ENCODE data around the gene CCDC88C. TPM values are rescaled to one million over a fixed set of nuclear protein-coding genes. Genes with fewer than 3 reads are reported as not detected.

CCDC88C gene
- total and polyA plus RNA-seq, 2 donors (not counting 3 experiments of a cell fraction or from before 2014, with no cell fraction given), result 11.4 to 52.1 TPM

DNA sequence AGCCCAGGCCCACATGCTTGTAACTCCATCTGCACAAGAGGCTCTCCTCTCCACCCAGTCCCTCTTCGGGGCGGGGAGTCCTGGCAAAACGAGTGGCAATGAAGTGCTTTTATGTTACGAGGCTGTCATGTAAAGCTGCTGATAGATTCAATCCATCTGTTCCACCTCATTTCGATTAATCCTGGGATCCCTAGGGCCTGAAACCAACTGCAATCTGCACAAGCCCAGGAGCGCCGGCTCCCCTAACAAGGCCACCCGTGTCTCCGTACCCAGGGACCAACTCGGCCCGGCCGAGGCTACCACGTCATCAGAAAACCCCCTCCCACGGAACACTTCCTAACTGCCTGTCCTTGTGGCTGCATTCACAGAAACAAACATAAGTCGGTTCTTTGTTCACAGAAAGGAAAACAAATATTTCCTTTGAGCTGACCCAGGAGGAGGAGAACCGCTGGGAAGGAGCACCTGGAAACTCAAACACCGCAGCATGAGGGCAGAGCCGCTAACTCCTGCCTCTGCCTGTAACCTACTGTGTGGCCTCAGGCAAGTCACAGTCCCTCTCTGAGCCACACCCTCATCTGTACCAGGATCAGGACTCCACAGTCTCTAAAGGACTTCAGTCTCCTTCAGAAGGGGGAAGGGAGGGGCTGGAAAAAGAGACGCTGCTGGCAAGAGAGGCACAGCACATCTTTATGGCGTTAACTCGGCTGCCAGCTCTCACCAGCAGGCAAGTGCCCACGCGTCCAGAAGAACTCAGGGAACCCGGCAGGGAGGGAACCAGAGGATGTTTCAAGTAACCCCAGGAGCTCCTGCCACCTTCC is 47.8 kb downstream of the CCDC88C start:
- TF ChIP-seq GATA2 (IDR thresholded peaks at IDR 0.05; ENCODE audit: insufficient read depth, insufficient read length, low read depth, low read length) (no peak), EZH2 (IDR thresholded peaks at IDR 0.05; ENCODE audit: borderline replicate concordance, low read depth, low read length, severe bottlenecking) (no peak), POLR2AphosphoS5 (IDR thresholded peaks at IDR 0.05; ENCODE audit: insufficient read depth, low read depth, low read length) (no peak), MYC (IDR thresholded peaks at IDR 0.05; ENCODE audit: low read depth, low read length) (no peak)
- TF ChIP-seq, protein P1, sequence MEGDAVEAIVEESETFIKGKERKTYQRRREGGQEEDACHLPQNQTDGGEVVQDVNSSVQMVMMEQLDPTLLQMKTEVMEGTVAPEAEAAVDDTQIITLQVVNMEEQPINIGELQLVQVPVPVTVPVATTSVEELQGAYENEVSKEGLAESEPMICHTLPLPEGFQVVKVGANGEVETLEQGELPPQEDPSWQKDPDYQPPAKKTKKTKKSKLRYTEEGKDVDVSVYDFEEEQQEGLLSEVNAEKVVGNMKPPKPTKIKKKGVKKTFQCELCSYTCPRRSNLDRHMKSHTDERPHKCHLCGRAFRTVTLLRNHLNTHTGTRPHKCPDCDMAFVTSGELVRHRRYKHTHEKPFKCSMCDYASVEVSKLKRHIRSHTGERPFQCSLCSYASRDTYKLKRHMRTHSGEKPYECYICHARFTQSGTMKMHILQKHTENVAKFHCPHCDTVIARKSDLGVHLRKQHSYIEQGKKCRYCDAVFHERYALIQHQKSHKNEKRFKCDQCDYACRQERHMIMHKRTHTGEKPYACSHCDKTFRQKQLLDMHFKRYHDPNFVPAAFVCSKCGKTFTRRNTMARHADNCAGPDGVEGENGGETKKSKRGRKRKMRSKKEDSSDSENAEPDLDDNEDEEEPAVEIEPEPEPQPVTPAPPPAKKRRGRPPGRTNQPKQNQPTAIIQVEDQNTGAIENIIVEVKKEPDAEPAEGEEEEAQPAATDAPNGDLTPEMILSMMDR (IDR thresholded peaks at IDR 0.05; ENCODE audit: extremely low read depth in 1 of 2, insufficient read depth in 1 of 2, low read depth in 1 of 2, low read length in 2 of 2), result no peak
- POLR2A ChIA-PET, result no interaction called here
- Histone ChIP-seq H3K9me3 (replicated peaks; ENCODE audit: control insufficient read depth, insufficient read depth, low read length) (no peaks in the 10 kb centered on the region), H3K4me3 (replicated peaks in 1 of 3; ENCODE audit: insufficient read depth in 1 of 3, low read depth in 1 of 3, low read length in 3 of 3) (no peak overlapping the region), H3K4me2 (ENCODE audit: insufficient read depth, low read length) (peak overlapping the region; percentile 16), H3K79me2 (ENCODE audit: control insufficient read depth, insufficient read depth, low read length) (peaks cover 3% of the 10 kb centered on the region), H4K20me1 (replicated peaks; ENCODE audit: control insufficient read depth, extremely low read depth, insufficient read depth, low read length) (no peaks in the 10 kb centered on the region), H3K9ac (replicated peaks; ENCODE audit: extremely low read depth, insufficient read depth, low read length) (no peak overlapping the region), H3K4me1 (ENCODE audit: control insufficient read depth, extremely low read depth, insufficient read depth, low read length) (peaks cover 42% of the 10 kb centered on the region), H3K9me1 (replicated peaks; ENCODE audit: control insufficient read depth, extremely low read depth, insufficient read depth, low read length) (no peaks in the 10 kb centered on the region), H3K27ac (ENCODE audit: insufficient read depth, low read depth, low read length) (peak overlapping the region; percentile 4), H2AFZ (ENCODE audit: low read depth, low read length) (peak overlapping the region; percentile 30), H3K27me3 (ENCODE audit: control insufficient read depth in 2 of 2, insufficient read depth in 2 of 2, low read length in 2 of 2) (no peaks in the 10 kb centered on the region), H3K36me3 (ENCODE audit: control insufficient read depth in 2 of 2, extremely low read depth in 1 of 2, insufficient read depth in 2 of 2, low read length in 2 of 2) (no peaks in the 10 kb centered on the region)
- dilution Hi-C loops (cut with MboI; ENCODE audit: extremely low pct_ligation_motif_present, low sequenced_read_pairs) (no loop called here), intact Hi-C loops (cut with micrococcal nuclease) (no loop called here)
- DNase-seq (ENCODE audit: low read depth, low spot score), result peak; percentile 82
- peak; percentile 92 for FAIRE-seq
- BruUV-seq (replicated peaks), result no TSS peak
- CTCF ChIA-PET, result interaction anchor here (0.6 to 1.1 kb wide), 3 partner anchors 43 to 47 kb away, joined by 3 read pairs; no protein-coding TSS in a partner anchor

Measured in endothelial cell of umbilical vein (primary cell).